ENCODE data around the gene ZIC5.

DNA sequence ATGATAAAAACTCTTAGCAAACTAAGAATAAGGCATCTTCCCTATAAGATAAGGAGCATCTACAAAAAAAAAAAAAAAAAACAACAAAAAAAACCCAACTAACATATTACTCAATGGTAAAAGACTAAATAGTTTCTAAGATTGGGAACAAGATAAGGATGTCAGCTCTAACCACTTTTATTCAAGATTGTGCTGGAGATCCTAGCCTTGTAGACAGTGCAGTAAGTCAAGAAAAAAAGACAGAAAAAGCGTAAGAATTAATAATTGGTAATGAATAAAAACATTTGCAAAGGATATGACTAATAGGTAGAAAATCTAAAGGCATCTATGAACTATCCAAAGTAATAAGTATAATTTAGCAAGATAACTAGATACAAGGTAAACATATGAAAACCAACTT is 43.1 kb upstream of the ZIC5 start:
- TF ChIP-seq, protein P1, sequence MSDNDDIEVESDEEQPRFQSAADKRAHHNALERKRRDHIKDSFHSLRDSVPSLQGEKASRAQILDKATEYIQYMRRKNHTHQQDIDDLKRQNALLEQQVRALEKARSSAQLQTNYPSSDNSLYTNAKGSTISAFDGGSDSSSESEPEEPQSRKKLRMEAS (IDR thresholded peaks at IDR 0.05): no peak
- TF ChIP-seq, protein P2, sequence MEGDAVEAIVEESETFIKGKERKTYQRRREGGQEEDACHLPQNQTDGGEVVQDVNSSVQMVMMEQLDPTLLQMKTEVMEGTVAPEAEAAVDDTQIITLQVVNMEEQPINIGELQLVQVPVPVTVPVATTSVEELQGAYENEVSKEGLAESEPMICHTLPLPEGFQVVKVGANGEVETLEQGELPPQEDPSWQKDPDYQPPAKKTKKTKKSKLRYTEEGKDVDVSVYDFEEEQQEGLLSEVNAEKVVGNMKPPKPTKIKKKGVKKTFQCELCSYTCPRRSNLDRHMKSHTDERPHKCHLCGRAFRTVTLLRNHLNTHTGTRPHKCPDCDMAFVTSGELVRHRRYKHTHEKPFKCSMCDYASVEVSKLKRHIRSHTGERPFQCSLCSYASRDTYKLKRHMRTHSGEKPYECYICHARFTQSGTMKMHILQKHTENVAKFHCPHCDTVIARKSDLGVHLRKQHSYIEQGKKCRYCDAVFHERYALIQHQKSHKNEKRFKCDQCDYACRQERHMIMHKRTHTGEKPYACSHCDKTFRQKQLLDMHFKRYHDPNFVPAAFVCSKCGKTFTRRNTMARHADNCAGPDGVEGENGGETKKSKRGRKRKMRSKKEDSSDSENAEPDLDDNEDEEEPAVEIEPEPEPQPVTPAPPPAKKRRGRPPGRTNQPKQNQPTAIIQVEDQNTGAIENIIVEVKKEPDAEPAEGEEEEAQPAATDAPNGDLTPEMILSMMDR (IDR thresholded peaks at IDR 0.05; ENCODE audit: low read depth, low read length, missing input control): no peak
- TF ChIP-seq, protein P3, sequence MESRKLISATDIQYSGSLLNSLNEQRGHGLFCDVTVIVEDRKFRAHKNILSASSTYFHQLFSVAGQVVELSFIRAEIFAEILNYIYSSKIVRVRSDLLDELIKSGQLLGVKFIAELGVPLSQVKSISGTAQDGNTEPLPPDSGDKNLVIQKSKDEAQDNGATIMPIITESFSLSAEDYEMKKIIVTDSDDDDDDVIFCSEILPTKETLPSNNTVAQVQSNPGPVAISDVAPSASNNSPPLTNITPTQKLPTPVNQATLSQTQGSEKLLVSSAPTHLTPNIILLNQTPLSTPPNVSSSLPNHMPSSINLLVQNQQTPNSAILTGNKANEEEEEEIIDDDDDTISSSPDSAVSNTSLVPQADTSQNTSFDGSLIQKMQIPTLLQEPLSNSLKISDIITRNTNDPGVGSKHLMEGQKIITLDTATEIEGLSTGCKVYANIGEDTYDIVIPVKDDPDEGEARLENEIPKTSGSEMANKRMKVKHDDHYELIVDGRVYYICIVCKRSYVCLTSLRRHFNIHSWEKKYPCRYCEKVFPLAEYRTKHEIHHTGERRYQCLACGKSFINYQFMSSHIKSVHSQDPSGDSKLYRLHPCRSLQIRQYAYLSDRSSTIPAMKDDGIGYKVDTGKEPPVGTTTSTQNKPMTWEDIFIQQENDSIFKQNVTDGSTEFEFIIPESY (IDR thresholded peaks at IDR 0.05): no peak
- TF ChIP-seq, protein P4, sequence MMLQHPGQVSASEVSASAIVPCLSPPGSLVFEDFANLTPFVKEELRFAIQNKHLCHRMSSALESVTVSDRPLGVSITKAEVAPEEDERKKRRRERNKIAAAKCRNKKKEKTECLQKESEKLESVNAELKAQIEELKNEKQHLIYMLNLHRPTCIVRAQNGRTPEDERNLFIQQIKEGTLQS (IDR thresholded peaks at IDR 0.05): no peak

Measured in liver (tissue), 3 donors.